Measurements from ENCODE around the gene ADAMTSL1.
A peak's percentile ranks its signal among the peaks of the same experiment; 100 is the strongest.

ADAMTSL1 gene

DNA sequence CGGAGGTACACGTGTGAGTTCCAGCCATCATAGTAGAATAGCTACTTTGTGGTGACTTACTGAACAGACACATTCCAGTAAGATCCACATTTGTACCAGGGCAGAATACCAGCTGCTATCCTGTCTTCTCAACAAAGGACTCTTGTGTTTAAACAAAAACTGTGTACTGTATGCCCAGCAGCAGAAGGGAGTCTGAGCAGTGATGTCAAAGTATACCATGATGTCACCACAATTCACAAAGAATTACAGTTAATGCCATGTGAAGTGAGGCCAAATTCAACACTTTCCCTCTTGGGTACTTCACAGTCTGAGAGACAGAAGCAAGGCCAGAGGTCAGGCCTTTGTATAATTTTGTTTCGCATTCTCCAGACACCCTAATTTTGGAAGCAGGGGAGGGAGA lies 137.0 kb downstream of the ADAMTSL1 start:
- no peak for DNase-seq (ENCODE audit: low spot score)

DNA sequence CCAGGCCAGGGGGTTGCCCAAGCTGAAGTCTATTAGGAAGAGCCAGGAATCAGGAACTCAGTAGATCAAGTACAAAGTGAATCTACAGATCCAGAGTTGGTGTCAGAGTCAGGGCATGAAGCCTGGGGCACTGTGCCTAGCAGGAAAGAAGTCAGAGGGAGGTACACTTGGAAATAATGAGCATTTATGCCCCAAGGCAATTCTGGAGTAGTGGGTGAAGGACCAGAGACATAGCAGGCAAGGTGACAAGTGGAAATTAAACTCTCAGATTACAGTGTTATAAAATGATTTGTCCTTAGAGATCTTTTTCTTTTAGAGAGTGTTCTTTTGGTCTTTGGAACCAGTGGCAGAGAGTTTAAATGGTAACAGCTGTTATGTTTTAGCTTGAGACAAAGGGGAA lies 138.0 kb downstream of the ADAMTSL1 start:
- no peak for DNase-seq (ENCODE audit: low spot score)

DNA sequence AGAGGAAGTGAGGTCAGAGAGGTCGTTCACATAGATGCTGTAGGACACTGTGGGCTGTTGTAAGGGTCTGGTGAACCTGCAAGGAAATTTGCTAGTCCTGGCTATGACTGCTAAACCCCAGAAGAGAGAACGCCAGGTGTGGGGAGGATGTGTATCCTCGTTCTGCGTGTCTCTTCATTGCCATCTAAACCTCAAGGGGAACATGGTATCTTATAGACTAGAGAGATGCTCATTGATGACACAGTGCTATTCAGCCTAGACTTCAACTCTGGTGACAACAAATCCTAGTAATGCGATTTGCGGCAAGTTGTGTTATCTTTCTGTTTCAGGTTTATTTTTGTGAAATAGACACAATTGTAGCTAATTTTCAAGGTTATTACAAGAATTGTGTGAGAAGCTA lies 140.2 kb downstream of the ADAMTSL1 start:
- DNase-seq (ENCODE audit: low spot score) = no peak

DNA sequence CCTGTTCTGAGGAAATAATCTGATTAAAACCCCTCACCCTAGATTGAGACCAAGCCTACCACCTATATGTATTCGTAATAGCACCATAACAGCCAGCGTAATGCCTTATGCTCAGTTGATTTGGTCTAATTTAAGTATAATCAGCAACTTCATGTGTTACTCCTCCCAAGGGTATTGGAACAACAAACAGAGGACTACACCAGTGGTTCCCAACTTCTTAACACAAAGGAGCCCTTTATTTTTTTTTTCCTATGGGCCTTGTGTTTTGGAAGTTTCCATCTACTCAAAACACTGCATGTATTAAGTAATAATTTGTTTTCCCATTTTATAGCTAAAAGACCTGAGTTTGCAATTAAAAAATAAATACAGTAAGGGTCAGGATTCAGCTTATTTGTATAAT lies 140.7 kb downstream of the ADAMTSL1 start:
- no peak for DNase-seq (ENCODE audit: low spot score)

DNA sequence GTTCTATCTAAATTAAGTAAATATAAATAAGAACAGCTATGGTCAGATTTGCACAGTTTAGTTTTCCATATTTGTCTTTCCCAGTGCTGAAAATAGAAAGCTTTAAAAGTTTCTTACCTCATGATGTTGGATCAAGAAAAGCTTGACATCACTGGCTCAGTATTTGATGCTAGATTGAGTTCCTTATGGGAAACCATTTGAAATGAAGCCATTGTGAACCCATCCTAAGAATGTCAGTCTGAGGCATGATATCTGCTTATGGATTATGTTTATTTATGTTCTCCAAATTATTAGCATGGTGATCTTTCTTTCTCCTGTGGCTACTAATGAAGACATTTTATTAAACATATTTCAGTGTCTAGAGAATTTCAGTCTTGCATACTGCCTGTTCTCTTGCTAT lies 143.0 kb downstream of the ADAMTSL1 start:
- no peak for DNase-seq (ENCODE audit: low spot score)

DNA sequence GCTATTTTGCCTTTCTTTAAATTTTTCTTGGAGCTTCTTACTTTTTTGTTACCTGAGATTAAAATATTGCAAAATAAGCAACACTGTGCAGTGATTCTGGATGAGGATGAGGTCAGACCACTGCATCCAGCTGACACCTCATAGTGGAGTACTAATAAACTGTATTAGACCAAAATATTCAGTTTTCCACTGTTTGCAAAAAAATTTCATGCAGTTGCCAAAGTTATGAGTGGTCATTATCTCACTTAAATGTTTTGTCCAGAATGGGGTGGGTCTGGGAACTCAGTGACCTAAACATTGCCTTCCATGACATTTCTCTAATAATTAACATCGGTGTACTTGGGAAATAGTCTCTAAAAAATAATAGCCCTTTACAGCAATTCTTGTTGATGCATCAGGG lies 143.8 kb downstream of the ADAMTSL1 start:
- DNase-seq (ENCODE audit: low spot score) = no peak

DNA sequence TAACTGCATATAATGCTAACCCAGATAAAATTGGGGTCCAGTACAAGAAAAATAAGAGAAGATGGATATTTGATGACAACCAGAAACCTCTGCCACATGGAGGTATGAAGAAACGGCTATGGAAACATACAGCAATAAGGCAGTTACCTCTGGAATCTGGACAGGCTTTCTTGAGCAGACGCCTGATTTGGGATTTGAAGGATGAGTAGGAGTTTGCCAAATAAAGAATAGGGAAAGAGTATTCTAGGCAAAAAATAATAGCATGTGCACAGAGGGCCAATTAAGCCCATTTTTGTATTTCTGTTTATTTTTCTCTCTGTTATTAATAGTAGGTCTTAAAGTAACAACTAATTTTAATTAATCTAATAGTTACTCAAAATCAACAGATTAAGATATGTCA lies 144.9 kb downstream of the ADAMTSL1 start:
- DNase-seq (ENCODE audit: low spot score) = no peak

DNA sequence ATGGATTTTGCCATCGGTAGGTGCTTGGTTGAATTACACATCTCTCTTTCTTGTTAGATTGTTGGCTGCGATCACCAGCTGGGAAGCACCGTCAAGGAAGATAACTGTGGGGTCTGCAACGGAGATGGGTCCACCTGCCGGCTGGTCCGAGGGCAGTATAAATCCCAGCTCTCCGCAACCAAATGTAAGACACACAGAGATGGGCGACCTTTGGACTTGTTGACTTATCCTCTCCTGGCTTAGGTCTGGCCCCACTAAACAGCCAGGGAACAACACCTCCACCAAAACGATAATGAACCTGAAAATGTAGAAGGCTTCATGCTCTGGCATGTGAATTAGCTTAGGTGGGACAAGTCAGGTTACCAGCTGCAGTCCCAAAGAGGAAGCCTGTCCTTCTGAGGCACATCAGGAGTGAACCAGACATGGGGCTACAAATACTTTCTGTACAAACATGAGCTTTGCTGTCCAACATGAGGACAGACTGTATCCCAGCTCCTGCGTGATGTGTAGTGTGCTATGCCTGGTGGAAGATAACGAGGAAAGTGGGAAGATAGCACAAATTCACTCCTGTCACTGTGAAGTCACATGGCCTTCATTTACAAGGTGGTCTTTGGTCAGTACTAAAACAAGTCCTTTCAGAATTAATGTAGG lies 148.4 kb downstream of the ADAMTSL1 start:
- DNase-seq (ENCODE audit: low spot score) = no peak

DNA sequence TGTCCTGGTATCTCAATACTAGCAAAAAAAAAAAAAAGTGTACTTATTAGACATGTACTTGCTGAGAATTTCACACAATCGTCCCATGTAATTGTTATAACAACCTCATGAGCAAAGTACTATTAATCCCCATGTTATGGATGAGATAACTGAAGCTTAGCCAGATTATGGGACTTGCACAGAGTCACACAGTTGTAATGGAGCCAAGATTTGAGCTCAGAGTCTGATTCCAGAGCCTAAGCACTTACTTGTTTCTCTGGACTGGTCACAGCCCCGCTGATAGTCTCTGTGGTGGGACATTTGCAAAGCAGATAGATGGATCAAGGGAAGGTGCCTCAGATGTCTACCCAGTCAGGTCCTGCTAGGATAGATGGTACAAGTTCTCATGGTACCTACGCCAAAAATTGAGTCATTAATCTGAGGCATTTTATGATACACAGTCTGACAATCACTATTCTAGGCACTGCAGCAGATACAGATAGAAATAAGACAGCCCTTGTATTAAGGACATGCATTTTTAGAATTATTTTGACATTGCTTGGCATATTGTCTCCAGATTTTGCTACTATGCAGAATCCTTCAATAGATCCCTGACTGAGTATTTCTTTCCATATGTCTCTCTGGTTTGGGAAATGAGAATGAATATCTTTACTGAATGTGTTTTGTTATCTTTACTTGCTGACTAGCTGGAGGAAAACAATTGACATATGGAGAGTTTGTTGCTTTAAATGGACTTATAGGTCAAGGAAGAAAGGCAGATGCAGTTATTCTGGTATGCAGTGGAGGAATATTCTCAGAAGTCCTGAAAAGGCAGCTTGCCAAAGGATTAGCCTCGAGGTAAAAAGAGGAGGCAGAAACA lies 149.5 kb downstream of the ADAMTSL1 start:
- no peak for DNase-seq (ENCODE audit: low spot score)

DNA sequence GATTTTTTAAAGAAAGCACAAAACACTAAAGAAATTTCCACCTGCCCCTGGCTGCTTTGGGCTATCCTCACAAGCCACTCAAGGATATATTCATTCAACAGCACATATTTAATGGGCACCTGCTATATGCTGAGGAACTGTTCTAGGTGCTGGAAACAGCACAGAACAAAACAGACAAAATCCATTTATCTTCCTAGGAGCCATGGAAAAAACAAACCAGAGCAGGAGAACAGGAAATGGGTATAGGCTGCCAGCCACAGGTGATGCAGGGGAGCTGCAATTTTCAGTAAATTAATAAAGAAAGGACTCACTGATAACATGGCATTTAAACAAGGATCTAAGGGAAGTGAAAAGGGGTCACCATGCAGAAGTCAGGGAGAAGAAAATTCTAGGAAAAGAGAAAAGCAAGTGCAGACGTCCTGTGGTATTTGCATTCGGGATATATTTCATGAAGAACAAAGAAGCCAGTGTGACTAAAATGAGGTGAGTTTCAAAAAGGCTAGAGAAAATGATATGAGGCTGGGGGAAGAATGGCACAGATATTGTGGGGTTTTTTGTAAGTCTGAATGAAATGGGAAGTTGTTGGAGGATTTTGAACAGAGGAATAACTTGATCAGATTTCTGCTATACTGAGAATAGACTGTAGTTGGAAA lies 152.2 kb downstream of the ADAMTSL1 start:
- DNase-seq (ENCODE audit: low spot score) = no peak

DNA sequence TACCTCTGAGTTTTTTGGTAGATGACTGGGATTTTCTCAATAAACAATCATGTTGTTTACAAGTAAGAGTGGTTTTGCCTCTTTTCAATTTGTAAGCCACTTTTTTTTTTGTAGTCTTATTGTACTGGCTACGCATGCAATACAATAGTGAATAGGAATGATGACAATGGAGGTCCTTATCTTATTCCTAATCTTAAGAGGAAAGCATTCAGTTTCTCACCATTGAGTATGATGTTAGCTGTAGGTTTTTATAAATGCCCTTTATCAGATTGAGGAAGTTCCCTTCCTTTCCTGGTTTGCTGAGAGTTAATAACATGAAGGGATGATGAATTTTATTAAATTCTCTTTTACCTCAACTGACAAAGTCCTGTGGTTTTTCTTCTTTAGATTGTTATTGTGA lies 155.2 kb downstream of the ADAMTSL1 start:
- DNase-seq (ENCODE audit: low spot score) = no peak

DNA sequence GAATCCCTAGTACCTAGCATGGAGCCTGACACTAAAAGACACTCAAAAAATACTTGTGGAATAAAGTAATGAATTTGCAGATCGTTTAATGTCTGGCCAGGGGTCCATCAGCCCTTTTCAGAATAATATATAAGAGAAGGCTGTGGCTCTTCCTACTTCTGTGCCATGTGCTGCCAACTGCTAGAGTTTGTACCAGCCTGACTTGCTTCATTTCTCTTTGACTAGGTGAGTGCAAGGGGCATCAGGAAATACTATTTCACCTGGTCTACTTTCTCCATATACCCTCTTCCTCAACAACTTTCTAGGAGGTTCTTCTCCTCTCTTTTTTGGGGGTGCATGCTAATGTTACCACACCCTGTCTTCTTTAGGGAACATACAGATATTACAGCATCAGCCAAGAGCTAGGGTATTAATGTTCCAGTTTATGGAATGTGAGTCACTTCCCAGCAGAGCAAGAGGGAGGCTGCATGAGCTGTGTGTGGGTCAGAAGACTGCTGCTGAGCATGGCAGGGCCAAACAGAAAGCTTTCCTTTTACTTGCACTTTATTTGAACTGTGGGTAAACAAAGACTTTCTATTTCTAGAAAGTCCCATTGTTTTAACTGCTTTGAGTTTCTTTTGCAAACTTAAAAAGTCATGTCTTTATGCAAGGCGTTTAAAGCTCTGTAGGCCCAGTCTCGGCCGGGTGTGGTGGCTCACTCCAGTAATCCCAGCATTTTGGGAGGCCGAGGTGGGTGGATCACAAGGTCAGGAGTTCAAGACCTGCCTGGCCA lies 158.9 kb downstream of the ADAMTSL1 start:
- DNase-seq (ENCODE audit: low spot score) = peak; percentile 48

DNA sequence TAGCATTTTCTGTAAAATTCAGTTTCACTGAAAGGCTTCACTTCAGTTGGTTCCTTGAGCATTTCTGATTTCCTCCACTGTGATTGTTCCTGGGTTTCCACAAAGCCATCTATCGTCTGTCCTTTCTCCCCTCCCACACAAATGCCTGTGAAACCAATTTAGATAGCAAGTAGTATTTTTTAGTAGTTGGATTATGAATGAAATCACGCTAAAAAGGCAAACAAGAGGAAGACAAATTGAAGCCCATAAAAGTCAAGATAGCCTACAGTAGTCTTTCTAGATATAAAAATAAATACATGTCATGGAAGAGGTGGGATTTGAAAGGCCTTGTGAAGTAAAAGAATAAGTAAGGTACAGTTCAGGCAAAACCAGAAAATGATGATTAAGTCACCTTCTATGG lies 162.8 kb downstream of the ADAMTSL1 start:
- DNase-seq (ENCODE audit: low spot score) = no peak

DNA sequence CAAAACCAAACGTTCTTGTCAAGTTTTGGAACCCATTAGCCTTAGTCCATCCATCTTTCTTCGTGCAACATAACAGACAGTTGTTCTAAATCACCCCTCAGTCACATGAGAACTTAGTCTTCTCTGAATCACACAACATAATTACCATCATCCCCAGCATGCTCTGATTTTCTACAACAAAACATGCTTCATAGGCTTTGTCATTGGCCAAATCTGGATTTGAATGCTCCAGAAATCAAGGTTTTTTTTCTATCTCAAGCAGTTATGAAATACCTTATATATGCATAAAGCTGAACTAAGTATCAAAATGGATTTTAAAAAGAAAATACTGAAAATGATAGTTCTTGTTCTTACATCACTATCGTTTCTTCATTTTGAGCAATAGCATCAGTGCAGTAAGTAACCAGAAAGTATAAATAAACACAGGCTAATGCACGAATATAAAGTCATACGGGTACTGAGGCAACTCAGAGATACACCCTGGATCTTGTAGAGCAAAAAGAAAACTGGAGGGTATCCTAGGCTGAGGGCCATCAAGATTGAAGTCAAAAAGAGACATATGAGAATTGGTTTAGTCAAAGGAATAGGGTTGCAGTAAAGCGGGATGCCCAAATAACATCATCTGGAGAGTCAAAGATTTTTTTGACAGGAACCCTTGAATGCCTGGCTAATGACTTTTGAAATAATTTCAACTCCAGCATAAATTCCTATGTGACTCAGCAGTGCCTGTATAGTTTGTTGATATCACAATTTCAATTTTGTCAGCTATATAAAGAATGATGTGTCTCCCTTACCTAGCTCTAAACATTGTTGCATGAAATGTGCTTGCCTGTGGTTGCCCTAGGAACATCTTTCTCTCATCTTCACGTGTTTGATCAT lies 164.7 kb downstream of the ADAMTSL1 start:
- DNase-seq (ENCODE audit: low spot score) = peak; percentile 23

DNA sequence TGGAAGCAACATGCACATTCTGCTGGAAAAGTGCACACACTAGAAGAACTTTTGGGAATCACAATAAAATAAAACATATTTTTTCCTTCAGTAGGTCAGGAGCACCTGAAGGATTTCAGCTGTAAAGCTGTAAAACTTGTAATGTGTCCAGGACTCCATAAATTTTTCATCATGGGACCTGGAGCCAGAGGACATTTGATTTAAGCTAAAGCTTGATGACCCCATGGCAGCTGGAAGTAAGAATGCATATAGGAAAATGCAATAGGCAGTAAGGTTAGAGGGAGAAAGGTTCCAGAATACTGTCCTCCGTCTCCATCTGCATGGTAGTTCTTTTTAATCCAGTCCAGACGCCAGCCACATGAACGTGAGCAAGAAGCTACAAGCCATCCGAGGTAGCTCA lies 166.0 kb downstream of the ADAMTSL1 start:
- DNase-seq (ENCODE audit: low spot score) = no peak

DNA sequence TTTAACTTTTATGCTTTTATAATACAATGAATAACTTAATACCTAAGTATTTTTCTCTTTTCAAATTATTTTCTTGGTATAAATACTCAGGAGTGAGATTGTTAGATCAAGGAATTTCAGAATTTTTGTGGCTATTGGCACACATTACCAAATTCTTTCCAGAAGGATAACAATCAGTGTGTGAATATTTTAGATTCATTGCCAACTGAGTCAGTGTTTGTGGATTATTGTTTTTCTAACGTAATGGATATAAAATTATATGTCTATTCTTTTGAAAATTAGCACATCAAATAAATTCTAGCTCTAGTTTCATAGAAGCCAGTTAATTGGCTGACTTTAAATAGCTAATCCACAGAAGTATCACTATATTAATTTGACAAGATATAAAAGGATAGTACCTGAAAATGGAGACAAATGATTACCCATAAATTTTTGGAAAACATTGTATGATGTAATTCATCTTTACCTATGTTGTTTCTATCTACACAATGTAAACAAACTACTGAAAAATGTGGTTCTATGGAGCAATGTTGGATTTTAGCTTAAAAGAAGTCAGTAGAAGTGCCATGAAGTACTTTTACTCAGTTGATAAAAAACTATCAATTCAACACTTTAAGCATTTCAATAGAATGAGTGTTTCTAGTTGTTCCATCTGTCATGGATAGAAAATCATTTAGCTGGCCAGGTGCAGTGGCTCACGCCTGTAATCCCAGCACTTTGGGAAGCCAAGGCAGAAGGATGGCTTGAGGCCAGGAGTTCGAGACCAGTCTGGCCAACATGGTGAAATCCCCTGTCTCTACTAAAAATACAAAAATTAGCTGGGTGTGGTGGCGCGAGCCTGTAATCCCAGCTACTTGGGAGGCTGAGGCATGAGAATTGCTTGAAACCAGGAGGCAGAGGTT lies 185.1 kb downstream of the ADAMTSL1 start:
- DNase-seq (ENCODE audit: low spot score) = peak; percentile 46

DNA sequence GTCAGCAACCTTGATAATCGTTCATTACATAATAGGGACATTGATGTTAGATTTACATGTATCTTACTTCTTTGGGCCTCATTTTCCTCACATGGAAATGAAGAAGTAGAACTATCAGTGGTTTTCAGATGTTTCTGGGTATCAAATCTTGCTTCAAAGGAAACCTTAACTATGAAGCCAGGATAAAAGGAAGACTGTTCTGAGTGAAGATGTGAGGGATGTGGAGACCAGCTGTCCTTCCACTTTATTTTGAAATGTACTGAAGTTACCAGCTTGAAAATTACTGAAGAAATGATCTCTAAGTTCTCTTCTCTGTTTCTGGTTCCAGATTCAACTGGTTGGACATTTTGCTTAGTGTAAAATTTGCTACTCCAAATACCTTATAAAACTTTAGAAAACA lies 186.0 kb downstream of the ADAMTSL1 start:
- DNase-seq (ENCODE audit: low spot score) = no peak

DNA sequence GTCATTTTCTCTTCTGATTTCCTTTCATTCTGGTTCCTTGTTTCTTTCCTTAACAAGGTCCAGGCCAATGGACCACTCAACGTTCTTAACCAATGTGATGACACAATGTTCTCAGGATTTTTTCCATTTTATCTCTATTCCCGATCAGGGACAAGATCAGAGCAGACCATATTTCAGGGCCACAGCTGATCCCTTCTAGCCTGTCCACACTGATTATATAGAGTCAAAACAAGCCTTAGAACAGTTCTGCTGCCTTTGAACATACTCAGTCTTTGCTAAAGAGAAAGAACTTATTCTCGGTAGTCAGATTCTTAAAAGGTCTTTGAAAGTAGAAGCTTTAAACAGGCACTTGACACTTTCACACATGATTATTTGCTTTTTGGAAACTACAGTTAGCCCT lies 188.4 kb downstream of the ADAMTSL1 start:
- no peak for DNase-seq (ENCODE audit: low spot score)

DNA sequence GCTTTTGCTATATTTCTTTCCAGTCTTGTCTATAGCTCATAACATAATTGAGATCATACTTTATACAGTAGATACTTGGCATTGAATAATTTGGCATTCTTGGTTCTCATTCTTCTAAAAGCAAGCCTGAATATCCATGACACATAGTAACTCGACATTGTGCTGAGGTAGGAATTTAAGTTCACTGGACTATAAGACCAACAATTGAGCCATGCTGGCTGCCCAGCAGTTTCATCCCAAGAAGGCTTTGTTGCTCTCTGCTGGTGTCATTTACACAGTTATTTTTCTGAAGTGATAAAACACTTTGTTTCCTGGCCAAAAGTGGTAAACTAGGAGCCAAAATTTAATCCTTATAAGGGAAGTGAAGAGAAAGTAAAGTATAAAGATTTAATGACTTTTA lies 192.0 kb downstream of the ADAMTSL1 start:
- DNase-seq (ENCODE audit: low spot score) = no peak

DNA sequence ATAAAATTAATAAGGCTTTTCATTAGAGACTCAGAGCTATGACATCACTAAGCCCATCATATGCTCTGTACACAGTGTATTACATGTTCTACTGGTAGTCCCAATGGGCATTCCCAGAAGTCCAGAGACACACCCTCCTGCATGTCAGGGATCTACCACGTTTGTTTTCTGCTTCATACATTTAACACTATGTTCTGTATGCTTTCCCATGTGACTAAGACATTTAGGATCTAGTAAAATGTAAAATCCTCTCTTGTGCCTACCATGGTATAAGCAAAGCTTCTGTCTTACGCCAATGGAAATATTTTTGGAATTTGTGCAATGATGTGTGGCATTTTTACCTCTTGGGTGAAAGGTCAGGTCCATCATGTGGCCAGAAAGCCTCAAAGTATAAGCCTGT lies 192.4 kb downstream of the ADAMTSL1 start:
- DNase-seq (ENCODE audit: low spot score) = no peak

Measured in hepatic stellate cell (primary cell).